Esophagus squamous epithelium (tissue), 4 donors: ENCODE results near the gene TMEM9B.

Source experiments
- CTCF ChIP-seq, 6 experiments: fragments of 450-650 bp in 4 of 6; fragments of 200-600 bp in 2 of 6; sonication (generic) in 2 of 6; IDR thresholded peaks; one replicate each; pipeline ENCODE4 v1.5.1; 2016 to 2019; ENCODE audit warnings: antibody characterized with exemption in 6 of 6, mild to moderate bottlenecking in 4 of 6, moderate library complexity in 4 of 6
- POLR2A ChIP-seq, 4 donors: fragments of 450-650 bp; IDR thresholded peaks; one replicate each; pipeline ENCODE4 v1.6.1; 2017; ENCODE audit warnings: antibody characterized with exemption in 4 of 4, mild to moderate bottlenecking in 4 of 4, moderate library complexity in 3 of 4

DNA sequence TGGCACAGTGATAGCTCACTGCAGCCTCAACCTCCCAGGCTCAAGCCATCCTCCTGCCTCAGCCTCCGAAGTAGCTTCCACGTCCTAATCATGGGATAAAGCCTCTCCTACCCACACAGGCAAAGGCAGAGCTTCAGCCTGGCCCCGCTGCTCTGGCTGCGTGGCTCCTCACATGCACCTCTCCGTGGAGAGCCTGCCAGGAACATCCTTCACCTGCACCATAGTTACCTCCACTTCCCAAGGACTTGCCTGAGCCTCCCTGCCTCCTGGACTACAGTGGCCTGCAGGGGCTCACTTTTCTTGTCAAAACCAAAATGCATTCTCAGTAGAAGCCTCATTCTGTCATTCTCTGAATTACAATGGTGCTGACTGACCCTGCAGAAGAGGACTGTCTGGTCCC lies 38.0 kb downstream of the TMEM9B start:
- TF ChIP-seq CTCF (IDR thresholded peaks at IDR 0.05) (no peak), POLR2A (IDR thresholded peaks at IDR 0.05) (no peak)
